GM18519 (cell line): Measurements from ENCODE around the gene ZNF385C.

Experiments used
- ATAC-seq: cut with Tn5 transposase; IDR thresholded peaks from one replicate; pipeline ENCODE4 v1.9.1; 2021; ENCODE audit warnings: mild to moderate bottlenecking, moderate library complexity; ENCODE audit not compliant: unreplicated experiment, low FRiP score

Gene ZNF385C

DNA sequence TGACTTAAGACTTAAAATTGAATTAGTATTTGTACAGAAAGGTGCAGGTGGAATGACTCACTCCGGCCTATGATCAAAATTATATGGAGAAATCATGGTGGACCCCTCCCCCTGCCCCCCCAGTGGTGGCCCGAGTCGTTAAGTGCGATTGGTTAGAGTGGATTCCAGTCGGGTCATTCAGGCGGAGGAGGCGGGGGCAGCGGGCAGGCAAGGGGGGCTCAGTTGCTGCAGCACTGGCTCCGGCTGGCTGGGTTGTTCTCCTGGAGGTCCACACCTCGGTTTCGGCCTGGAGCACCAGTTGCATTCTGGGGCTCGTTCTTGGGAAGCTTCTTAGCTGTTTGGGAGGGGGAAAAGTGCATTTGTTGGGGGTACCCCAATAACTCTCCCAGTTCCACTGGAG is 27.3 kb upstream of the ZNF385C start:
- ATAC-seq = no peak

DNA sequence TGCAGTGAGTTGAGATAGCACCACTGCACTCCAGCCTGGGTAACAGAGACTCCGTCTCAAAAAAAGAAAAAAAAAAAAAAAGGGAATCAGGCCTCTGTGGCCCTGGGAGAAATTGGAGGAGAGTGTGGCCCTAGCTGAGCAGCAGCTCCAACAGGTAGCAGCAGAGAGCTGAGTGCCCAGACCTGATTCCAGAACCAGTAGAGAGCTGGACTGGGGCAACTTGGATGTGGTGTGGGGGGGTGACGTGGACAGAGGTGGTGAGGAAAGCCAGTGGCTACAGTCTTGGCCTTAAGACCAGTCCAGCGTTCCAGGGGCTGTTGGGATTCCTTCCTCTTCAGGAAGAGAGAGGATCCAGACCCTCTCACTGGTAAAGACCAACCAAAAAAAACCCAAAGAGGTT is 26.0 kb upstream of the ZNF385C start:
- ATAC-seq = no peak

DNA sequence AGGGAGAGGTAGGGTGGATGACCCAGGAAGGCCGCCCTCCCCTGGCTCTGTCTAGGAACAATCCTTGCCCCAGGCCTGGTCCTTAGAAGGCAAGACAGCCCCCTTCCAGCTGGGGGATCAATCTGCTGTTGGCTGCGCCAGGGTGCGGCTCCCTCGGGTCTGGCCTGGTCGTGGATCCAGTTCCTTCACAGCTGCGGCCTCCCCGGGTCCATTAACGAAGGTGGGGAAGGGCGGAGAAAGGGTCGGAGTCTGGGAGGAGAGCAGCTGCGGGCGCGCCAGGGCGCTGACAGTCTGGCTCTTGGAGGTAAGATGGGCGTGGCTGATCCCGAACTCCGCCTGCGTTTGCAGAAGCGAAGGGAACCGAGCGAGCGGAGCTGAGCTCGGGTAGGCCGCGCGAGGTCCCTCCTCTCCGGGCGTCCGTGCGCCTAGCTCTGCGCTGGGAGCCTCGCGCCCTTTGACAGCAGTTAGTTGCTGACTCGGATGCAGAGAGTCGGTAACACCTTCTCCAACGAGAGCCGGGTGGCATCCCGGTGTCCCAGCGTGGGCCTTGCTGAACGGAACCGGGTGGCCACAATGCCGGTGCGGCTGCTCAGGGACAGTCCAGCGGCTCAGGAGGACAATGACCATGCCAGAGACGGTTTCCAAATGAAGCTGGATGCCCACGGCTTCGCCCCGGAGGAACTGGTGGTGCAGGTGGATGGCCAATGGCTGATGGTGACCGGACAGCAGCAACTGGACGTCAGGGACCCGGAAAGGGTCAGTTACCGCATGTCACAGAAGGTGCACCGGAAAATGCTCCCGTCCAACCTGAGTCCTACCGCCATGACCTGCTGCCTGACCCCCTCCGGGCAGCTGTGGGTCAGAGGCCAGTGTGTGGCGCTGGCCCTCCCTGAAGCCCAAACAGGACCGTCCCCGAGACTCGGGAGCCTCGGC is 24.4 kb upstream of the ZNF385C start, which contains the start of gene HSPB9:
Gene HSPB9 (plus strand): TSS at position 434 of the 933 bp plus-strand sequence. CDS start 47 bp downstream, at position 481.
- ATAC-seq = no peak

DNA sequence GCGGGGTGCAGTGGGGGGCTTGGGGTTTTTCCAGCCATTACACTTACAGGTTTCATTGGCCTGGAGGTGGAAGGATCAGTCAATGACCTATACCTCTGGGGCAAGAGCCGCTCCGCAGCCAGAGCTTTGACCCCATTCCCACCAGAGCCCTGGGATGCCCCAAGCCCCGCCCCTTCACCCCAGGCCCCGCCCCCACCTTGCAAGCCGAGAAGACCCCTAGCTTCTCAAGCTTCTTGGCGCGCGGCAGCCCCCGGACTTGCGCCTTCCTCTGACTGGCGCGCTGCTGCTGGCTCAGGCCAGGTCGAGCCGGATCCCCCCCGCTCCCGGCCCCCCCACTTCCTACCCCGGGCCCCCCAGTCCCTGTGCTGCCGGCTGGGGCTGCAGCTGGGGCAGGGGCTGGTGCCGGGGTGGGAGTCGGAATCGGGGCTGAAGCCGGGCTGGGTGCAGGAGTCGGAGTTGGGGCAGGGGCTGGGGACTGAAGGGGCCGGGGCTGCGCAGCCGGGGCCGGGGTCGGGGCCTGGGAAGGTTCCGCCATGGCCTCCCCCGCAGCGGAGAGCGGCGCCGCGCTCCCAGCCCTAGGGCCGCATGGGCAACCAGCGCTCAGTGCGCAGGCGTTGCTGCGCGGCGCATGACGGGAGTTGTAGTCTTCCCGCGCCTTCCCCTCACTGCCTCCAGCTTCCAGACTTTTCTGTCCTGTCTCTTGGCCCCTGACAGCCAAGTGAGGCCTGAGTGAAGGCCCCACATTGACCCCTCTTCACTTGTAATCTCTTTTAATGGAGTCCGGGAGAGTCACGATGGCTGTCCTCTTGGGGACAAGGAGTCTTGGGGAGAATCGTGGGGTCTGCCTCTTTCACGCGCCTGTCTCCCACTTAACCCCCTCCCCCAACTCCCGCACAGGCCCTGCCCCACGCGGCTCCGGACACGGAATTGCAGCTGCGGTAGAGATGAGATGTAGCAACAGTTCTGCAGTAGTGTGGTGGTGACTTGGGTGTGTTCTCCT is 22.8 kb upstream of the ZNF385C start, which contains the start of gene KAT2A:
Gene KAT2A (minus strand): TSS at position 598 of the 1,000 bp plus-strand sequence. CDS start 63 bp downstream, at position 535.
- no peak for ATAC-seq

DNA sequence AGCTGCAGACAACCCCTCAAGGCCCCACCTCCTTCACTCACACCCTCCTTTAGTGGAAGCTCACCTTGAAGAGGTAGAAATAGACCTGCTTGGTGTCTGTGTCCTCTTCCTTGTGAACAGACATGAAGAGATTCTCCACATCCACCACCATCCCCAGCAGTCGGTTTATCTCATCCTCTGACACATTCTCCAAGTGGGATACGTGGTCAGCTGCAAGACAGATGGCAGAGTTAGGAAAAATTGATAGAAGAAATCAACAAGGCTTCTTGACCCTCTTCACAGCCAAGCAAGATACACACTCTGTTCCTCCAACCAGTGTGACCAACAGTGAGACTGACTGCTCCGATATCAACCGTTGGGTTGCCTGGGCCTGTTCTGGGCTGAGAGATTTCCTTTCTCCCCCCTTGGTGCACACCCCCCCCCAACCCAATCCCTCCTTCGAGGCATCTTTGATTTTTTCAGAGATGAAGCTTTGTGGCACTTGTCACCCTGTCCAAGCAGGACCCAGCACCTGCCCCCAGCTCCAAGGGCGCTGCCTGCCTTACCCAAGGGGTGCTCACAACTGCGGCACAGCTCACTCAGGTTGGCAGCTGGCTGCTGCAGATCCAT is 22.0 kb upstream of the ZNF385C start:
- ATAC-seq = no peak

DNA sequence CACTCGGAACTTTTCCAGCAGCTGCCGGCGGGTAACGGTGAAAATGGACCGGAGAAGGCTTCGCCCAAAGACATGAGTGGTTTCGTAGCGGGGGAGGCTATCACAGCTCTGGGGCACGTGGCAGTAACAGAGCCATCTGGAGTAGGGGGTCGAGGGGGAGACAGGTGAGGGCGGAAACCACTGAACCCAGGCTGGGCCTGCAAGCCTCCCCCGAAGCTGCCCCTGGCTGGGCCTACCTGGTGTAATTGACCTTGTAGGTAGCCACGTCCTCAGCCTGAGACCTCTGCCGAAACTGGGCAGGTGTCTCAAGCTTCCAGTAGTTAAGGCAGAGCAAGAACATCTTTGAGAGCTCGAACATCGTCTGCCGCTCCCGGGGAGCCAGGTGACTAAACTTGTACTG is 21.0 kb upstream of the ZNF385C start:
- ATAC-seq = no peak

DNA sequence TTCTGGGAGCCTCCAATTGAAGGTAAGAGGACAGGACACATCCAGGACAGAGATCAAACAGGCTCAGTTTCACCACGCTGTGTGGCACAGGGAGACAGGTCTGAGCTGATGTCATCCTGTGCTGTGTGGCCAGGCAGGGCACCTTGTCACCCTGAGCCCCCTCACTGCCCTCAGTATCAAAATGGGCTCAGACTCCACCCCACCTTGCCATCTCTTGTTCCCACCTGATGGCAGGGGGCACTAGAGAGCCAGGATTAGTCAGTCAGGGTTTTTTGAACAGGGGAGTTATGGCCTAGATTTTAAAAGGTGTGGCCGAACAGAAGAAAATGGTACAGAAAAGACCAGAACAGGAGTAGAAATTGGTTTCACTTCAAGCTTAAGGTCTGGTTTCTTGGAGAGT is 20.3 kb upstream of the ZNF385C start:
- ATAC-seq = no peak

DNA sequence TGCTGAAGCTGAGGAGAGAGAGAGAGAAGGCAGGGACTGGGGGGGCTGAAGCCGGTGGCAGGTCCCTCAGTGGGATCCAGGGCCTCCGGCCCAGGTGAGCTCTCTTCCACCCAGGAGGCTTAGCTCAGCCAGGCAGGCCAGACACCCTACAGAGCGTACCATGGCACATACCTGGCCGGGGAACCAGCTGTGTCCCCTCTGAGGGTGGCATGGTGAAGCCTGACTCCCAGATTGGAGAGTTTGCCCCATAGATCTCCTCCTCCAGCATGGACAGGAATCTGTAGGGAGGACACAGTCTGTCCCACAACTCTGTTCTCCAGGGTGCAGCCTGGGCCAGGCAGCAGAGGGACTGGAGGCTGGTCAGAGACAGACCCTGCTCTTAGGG is 19.8 kb upstream of the ZNF385C start:
- ATAC-seq = no peak

DNA sequence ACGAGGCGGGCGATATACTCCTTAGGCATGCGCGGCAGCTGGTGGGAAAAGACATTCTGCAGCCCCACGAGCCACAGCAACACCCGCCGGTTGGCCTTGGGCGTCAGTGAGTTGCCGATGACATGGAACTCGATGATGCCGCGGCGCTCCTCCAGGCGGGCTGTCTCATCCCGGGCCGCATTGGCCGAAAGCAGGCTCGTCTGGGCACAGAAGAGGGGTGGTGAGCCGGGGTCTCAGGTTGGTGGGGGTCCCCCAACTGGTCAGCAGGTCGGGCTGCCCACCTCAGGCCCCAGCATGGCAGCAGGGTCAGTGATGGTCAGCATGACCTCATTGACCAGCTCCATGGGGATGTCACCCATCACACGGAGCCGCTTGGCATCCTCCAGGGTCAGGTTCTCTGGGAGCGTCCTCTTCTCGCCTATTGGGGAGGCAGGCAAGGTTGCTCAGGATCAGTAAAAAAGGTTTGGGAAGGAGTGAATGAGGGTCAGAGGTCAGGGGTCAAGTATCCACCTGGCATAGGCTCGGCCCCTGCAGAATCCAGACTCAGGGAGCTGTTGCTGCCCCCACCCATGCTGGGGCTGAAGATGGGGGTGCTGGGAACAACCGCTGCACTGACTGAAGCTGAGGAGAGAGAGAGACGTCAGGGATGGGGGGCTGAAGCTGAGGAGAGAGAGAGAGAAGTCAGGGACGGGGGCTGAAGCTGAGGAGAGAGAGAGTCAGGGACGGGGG is 19.3 kb upstream of the ZNF385C start:
- no peak for ATAC-seq

DNA sequence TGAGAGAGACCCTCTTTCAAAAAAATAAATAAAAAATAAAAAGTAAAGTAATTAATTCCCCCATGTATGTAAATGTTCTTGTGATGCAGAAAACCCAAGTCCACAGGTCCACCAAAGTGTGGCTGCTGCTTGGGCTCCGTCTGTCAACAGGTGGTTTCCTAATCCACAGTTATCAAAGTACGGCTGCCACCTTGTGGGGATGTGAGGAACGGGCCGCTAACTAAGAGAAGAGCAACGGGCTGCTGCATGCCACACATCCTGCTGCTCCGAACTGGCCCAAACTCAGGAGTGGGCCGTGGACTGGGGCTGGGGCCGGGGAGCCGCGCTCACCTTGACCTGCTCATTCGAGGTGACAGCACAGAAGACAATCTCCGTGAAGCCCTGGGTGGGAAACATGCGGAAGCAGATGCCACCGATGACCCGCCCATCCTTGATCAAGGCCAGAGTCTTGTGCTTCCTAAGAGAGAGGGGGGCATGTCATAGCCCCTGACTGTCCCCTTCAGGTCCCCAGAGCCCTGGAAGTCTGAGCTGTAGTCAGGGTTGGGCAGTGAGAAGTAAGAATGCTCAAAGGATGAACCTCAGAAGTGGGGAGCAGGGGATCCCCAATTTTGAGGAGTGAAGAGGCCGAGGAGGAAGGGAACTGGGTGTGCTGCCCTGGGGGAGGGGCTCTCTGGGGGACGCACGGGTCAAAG is 18.6 kb upstream of the ZNF385C start:
- ATAC-seq = no peak

DNA sequence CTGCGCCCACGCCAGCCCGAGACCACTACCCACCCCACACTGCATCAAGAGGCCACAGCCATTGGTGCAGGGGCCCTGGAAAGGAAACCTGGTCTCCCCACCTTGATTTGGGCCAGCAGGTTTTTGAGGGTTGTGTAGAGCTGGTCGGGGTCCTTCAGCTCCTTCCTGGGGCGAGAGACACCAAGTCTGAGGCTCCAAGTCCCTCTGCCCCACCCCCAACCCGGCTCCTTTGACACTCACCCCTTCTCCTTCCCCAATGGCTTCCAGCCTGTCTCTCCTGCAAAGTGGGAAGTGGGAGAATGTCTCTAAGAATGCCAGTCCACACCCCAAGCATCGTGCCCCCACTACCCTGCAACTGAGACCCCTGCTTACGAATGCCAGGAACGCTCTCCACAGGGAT is 15.8 kb upstream of the ZNF385C start:
- no peak for ATAC-seq

DNA sequence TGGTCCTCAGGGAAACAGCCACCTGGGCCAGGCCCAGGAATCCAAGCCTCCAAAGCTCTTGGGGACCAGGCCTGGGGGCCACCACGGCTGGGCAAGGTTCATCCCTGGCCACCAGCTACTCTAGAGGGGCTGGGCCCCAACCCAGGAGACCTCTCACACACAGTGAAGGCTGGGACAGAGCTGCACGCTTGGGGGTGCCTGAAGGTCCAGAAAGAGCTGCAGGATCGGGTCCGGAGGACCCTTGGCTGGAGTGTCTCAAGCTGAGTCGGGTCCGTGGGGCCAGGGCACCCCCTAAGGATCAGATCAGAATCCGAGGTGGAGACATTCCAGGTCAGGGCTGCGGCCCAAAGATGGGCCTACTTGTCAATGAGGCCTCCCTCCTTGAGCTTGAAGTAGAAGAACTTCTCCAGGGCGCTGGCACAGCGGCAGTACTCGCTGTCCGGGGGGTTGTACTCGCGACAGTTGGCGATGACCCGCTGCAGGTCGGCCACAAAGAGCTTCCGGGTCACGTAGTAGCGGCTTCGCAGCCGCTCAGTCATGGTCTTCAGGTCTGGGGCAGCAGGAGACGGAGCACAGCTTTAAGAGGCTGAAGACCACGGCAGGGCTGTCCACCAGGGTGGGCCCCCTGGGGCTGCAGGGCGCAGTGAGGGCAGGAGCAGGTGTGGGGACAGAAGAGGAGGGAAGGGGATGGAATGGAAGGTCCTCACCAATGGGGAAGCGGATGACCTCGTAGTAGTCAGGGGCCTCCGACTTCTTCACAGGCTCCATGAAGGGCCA is 15.2 kb upstream of the ZNF385C start:
- ATAC-seq = no peak

DNA sequence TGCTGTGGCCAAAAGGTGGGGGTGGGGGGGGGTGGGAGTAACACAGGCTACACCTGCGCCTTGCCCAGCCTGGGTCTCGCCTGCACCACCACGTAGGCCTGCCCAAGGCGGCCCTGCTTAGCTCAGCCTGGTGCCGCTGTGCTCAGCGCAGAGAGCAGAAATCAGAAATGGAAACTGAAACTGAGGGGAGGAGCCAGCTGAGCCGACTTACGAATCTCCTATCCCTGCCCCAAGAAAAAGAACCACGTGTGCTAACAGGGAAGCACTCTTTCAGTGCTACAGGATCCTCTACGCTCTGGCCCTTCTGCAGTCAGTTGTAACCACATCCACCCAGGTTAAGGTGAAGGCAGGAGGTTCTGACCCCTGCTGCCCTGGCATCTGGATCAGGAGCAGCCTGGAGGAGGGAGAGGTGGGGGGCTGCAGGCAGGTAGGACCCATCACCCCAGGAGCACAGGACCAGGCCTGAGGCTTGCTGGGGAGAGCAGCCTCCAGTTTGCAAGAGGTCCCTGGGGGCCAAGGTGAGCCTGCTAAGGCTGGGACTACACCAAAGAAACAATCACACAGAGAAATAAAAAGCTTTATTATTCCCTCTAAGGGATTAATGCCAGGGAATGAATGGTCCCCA is 14.4 kb upstream of the ZNF385C start, which contains the start of gene DHX58:
Gene DHX58 (minus strand): TSS at position 163 of the 625 bp plus-strand sequence. CDS start 822 bp downstream, outside the sequence.
- ATAC-seq = no peak

DNA sequence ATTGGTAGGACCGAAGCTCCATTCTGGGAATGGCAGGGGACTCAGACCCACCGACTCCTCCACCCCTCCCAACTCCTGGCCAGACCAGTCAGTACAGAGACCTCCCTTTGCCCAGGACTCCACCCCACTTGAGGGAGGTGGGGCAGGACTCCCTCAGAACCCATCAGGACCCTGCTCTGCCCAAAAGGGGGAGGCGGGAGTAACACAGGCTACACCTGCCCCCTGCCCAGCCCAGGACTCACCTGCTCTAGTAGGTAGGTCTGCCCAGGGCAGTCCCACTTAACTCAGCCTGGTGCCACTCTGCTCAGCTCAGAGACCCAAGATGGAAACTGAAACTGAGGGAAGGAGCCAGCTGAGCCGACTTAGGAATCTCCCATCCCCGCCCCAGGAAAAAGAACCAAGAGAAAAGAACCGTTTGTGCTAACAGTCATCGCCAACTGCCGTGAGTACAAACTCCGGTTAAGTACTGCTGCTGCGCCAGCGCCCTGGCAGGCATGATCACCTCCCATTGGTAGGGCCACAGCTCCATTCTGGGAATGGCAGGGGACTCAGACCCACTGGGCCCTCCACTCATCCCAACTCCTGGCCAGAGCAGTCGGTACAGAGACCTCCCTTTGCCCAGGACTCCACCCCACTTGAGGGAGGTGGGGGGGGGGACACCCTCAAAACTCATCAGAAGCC is 13.7 kb upstream of the ZNF385C start:
- no peak for ATAC-seq

DNA sequence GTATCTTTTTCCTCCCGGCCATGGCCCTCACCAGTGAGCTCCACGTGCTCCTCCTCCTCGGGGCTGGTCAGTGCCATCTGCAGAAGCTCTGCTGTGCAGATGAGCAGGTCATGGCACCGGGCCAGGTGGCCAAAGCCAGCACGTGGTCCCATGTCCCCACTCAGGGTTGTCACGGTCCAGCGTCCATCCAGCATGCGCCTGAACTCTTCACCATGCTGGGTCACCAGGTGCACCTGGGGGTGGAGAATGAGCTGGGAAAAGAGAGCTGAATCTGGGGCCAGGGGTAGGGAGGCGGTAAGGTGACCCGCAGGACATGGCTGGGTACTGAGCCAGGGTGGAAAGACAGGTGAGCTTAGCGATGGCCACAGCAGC is 13.0 kb upstream of the ZNF385C start:
- no peak for ATAC-seq

DNA sequence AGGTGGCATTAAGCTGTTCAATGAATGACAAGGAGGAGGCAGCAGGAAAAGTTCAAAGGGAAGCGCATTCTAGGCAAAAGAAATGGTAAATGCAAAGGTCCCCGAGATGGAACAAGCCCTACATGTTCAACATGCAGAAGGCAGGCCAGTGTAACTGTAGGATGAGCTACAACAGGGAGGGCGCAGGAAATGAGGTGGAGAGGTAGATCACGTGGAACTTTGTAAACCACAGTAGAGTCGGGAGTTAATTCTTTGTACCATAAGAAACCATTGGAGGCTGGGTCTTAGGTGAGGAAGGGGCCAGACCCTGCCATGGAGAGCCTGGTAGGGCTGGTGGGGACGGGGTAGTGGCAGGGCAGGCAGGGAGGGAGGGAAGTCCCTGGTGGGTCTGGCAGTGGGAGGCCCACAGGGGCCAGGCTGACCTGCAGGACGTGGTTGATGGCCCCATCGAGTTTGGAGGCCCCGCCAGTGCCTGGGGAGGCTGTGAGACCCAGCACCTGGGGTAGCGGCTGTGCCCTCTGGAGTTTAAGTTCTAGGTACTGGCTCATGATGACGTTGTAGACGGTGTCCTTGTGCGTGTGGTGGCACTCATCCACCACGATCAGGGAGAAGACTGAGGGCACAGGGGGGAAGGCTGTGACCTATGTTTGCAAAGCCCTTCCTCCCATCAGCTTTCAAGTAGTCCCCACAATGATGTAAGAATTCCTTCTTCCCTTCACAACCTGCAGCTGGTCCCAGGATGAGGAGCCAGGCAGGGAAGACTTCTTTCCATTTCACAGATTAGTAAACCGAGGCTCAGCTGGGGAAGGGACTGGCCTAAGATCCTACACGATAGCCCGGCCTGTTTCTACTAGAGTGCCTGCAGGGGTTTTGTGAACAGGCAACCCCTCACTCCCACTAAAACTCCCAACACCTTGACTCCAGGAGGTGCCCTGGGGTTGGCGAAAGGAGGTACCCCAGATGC is 12.3 kb upstream of the ZNF385C start:
- ATAC-seq = no peak
